K562 (cell line): ENCODE measurements around the gene DBP. TPM values are rescaled to one million over a fixed set of nuclear protein-coding genes. Genes with fewer than 3 reads are reported as not detected.

ENCODE experiments used
- ARID3A ChIP-seq: IDR thresholded peaks from 2 replicates; pipeline ENCODE4 v1.6.1; 2012; ENCODE audit warnings: low read depth, low read length, improper control_type of control experiment, borderline replicate concordance
- ATF4 ChIP-seq: fragments of 450-650 bp; formaldehyde crosslinking; IDR thresholded peaks from 2 replicates; pipeline ENCODE4 v1.4.0; 2022; ENCODE audit warnings: mild to moderate bottlenecking, moderate library complexity
- E2F4 ChIP-seq: sonication (generic); formaldehyde crosslinking; IDR thresholded peaks from 2 replicates; pipeline ENCODE4 v1.8.0; 2022; ENCODE audit warnings: mild to moderate bottlenecking, low read depth, missing genetic modification reagents
- FOSL1 ChIP-seq: fragments of 200-800 bp; sonication (Bioruptor generic); conservative IDR thresholded peaks from 2 replicates; pipeline ENCODE4 v1.6.1; 2016; ENCODE audit warnings: missing genetic modification characterization, missing compliant biosample characterization
- FOXA3 ChIP-seq, 2 experiments: fragments of 450-650 bp in 1 of 2; sonication (generic) in 1 of 2; formaldehyde crosslinking; IDR thresholded peaks in 1 of 2; conservative IDR thresholded peaks in 1 of 2; 2 replicates each; pipeline versions ENCODE4 v1.4.0 to v1.8.0; 2020 to 2022; ENCODE audit warnings: mild to moderate bottlenecking in 2 of 2, missing genetic modification reagents in 1 of 2
- FUS ChIP-seq: fragments of 200-400 bp; formaldehyde crosslinking; optimal IDR thresholded peaks from 2 replicates; pipeline ENCODE3; 2017; ENCODE audit warnings: low read depth, low read length
- MAX ChIP-seq: sonication (generic); formaldehyde crosslinking; IDR thresholded peaks from 2 replicates; pipeline ENCODE4 v1.9.0; 2022; ENCODE audit warnings: mild to moderate bottlenecking, missing genetic modification reagents
- MGA ChIP-seq: fragments of 450-650 bp; IDR thresholded peaks from 2 replicates; pipeline ENCODE4 v1.6.1; 2016; ENCODE audit warnings: mild to moderate bottlenecking, moderate library complexity
- ZBTB8A ChIP-seq: fragments of 450-650 bp; IDR thresholded peaks from 2 replicates; pipeline ENCODE4 v1.6.1; 2018; ENCODE audit warnings: mild to moderate bottlenecking, moderate library complexity; ENCODE audit not compliant: partially characterized antibody
- ZNF165 ChIP-seq: fragments of 250-450 bp; sonication (Bioruptor Pico); IDR thresholded peaks from 2 replicates; pipeline ENCODE4 v1.4.0; 2020; ENCODE audit warnings: borderline replicate concordance
- polyA plus RNA-seq, 8 experiments: library from polyadenylated mRNA; depleted of rRNA in 4 of 8; stranded (reverse) in 5 of 8; unstranded in 3 of 8; fragments of >200 nt; fragmentation: Nextera tagmentation in 2 of 8; fragmentation: Illumina TruSeq in 1 of 8; extraction: Ambion mirVana in 2 of 8; extraction: Trizol in 1 of 8; gene quantifications; 2 replicates each; pipeline versions ENCODE4 v1.2.1 to v1.2.3, GENCODE V29; 2011 to 2014; ENCODE audit warnings: inconsistent platforms in 1 of 8, missing spikeins in 1 of 8
- total RNA-seq, 7 experiments: library from RNA; depleted of rRNA in 6 of 7; stranded (reverse); fragments of >200 nt in 6 of 7; fragmentation: Illumina TruSeq in 2 of 7; extraction: Trizol in 2 of 7; gene quantifications; 2 replicates each; pipeline versions ENCODE4 v1.2.1 to v1.2.3, GENCODE V29; 2011 to 2021; ENCODE audit warnings: low replicate concordance in 1 of 7

DBP gene
- total and polyA plus RNA-seq, 9 of the 15 experiments (the other 6 are each of a cell fraction or from before 2014, with no cell fraction given) = 0.25 to 5.5 (median 1.8) TPM

GRCh38 chr19:48644839-48645619 lies 7.8 kb upstream of the DBP start (continued):
- no peak for TF ChIP-seq MGA
- 0 out of 2 replicates have a peak, but pooled peaks have one; percentile 14 for TF ChIP-seq FOSL1 (tag)
- TF ChIP-seq ATF4 (CRISPR knock-in tag) = no peak
- no peak for TF ChIP-seq ZNF165 (CRISPR knock-in tag)
- no peak for TF ChIP-seq ZBTB8A
- TF ChIP-seq FUS = no peak
- no peak for TF ChIP-seq MAX
- TF ChIP-seq FOXA3 (CRISPR knock-in tag; conservative IDR thresholded peaks at IDR 0.05 in 1 of 2, IDR thresholded peaks at IDR 0.05 in 1 of 2) = no peak
- 0 out of 2 replicates have a peak, but pooled peaks have one; percentile 10 for TF ChIP-seq ARID3A
- no peak for TF ChIP-seq E2F4 (CRISPR knock-in tag)
